Measurements from ENCODE around the gene NPHP4.
"Not testable (repeated sequence)": the region's sequence is repeated elsewhere in the genome, so short reads cannot be mapped to it uniquely, and the experiment has no call there.

- not testable (repeated sequence) for TF ChIP-seq EP300 (IDR thresholded peaks at IDR 0.05; ENCODE audit: borderline replicate concordance in 1 of 2, low read depth in 1 of 2, low read length in 1 of 2); POLR2AphosphoS5 (IDR thresholded peaks at IDR 0.05; ENCODE audit: low read depth, low read length); USF2 (IDR thresholded peaks at IDR 0.05; ENCODE audit: borderline replicate concordance, low read depth, low read length)
Observed at GRCh38 chr1:5922700-5923330, 69.4 kb downstream of the NPHP4 start.
